Upper lobe of left lung (tissue), 6 donors: ENCODE measurements around the gene GRAMD1A. TPM values are rescaled to one million over a fixed set of nuclear protein-coding genes. Genes with fewer than 3 reads are reported as not detected.

ENCODE experiments used
- ATAC-seq, 2 donors: fragments of 200-7000 bp; cut with Tn5 transposase; one replicate each; pipeline ENCODE4 v1.9.1; 2022; ENCODE audit warnings: mild to moderate bottlenecking in 2 of 2, moderate library complexity in 2 of 2; ENCODE audit not compliant: low FRiP score in 2 of 2
- DNase-seq, 2 donors: peaks; one replicate each; pipeline ENCODE4 v3.0.0-alpha.2; 2019 to 2020
- H3K27ac ChIP-seq, 4 donors: fragments of 200-600 bp; sonication (generic); one replicate each; pipeline ENCODE4 v1.5.1; 2016 to 2019
- H3K27me3 ChIP-seq, 4 donors: fragments of 200-600 bp; sonication (generic); one replicate each; pipeline ENCODE4 v1.5.1; 2017 to 2019
- H3K36me3 ChIP-seq, 4 donors: fragments of 200-600 bp; sonication (generic); one replicate each; pipeline ENCODE4 v1.5.1; 2016 to 2019
- H3K4me1 ChIP-seq, 4 donors: fragments of 200-600 bp; sonication (generic); one replicate each; pipeline ENCODE4 v1.5.1; 2018 to 2019
- H3K4me3 ChIP-seq, 4 donors: fragments of 200-600 bp; sonication (generic); one replicate each; pipeline ENCODE4 v1.5.1; 2017 to 2019; ENCODE audit warnings: mild to moderate bottlenecking in 2 of 4, moderate library complexity in 1 of 4
- H3K9me3 ChIP-seq, 4 donors: fragments of 200-600 bp; sonication (generic); one replicate each; pipeline ENCODE4 v1.5.1; 2018 to 2019
- CTCF ChIP-seq, 6 experiments: fragments of 450-650 bp in 4 of 6; fragments of 200-600 bp in 2 of 6; sonication (generic) in 2 of 6; IDR thresholded peaks; one replicate each; pipeline ENCODE4 v1.5.1; 2016 to 2019; ENCODE audit warnings: antibody characterized with exemption in 6 of 6
- EP300 ChIP-seq, 4 donors: sonication (generic); formaldehyde crosslinking; IDR thresholded peaks; one replicate each; pipeline ENCODE4 v1.5.1; 2017; ENCODE audit warnings: antibody characterized with exemption in 4 of 4, control low read depth in 2 of 4
- POLR2A ChIP-seq, 4 donors: fragments of 450-650 bp; IDR thresholded peaks; one replicate each; pipeline ENCODE4 v1.5.1; 2016 to 2017; ENCODE audit warnings: antibody characterized with exemption in 4 of 4, mild to moderate bottlenecking in 2 of 4
- POLR2AphosphoS5 ChIP-seq, 2 donors: sonication (generic); formaldehyde crosslinking; IDR thresholded peaks; one replicate each; pipeline ENCODE4 v1.5.1; 2017; ENCODE audit warnings: antibody characterized with exemption in 2 of 2
- WGBS, 2 donors: methylation state at CpG; one replicate each; pipeline ENCODE4 v1.1.5; 2017 to 2018; 5-methylcytosine and 5-hydroxymethylcytosine counted together
- total RNA-seq, 6 donors: library from RNA; depleted of rRNA in 4 of 6; stranded (reverse); fragments of >200 nt in 4 of 6; gene quantifications; one replicate each; pipeline versions ENCODE4 v1.1.0 to v1.2.1, GENCODE V29; 2016 to 2021
- donor health status: DM: no; HTN: no; CAD: no; lungs with moderate emphysema.
- donor health status: DM: no; HTN: yes; CAD: no; lungs with severe emphysema.

Gene GRAMD1A
- total RNA-seq, 6 donors from 2014 or later, result 85.1 to 206 (median 119) TPM

DNA sequence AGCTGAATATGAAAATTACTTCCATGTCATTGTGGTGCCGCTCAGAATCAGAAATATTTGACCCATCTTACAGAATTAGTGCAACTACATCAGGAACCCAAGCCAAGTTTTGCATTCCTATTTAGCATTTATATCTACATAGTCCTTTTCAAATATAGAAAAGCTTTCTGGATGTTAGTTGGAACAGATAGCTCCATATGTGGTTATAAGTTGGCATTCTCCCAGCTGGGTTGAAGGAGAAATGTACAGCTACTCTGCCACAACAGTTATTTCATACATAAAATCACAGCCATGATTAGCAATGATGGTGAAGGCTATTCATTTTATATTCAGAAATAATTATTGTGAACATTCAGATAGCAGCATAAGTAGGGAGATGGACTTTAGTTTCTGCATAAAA is 69.6 kb downstream of the GRAMD1A start:
- no peak for ATAC-seq

DNA sequence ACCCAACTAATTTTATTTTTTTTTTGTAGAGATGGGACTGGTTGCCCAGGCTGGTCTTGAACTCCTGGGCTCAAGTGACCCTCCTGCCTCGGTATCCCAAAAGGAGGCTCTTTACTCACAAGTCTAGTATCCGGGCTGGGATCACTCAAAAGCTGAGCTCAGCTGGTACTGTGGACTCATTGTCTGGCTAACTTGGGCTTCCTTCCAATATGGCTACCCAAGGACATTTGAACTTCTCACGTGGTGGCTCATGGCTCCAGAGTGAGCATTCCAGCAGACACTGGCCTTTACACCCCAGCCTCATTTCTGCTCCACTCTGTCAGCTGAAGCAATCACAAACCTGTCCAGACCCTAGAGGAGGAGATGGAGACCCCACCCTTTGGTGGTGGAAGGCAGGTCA is 70.3 kb downstream of the GRAMD1A start:
- 91 to 93% methylated on average over 3 of the region's 3 CpGs for WGBS, 2 donors
- TF ChIP-seq POLR2AphosphoS5 (IDR thresholded peaks at IDR 0.05) (no peak), EP300 (IDR thresholded peaks at IDR 0.05) (no peak), POLR2A (IDR thresholded peaks at IDR 0.05) (no peak), CTCF (IDR thresholded peaks at IDR 0.05) (no peak)
- ATAC-seq, result no peak
- no peak overlapping the region for H3K27ac ChIP-seq
- no peak for DNase-seq
- no peaks in the 10 kb centered on the region for H3K27me3 ChIP-seq
- H3K36me3 ChIP-seq, result no peaks in the 10 kb centered on the region
- H3K4me3 ChIP-seq, result no peak overlapping the region
- H3K4me1 ChIP-seq, result peaks cover 0 to 8% (median 5%) of the 10 kb centered on the region in 4 donors
- H3K9me3 ChIP-seq, result peaks cover 4 to 7% (median 5%) of the 10 kb centered on the region in 4 donors

More for the DNA sequence above, 69.6 kb downstream of the GRAMD1A start:
- Histone ChIP-seq H3K27ac (no peak overlapping the region), H3K27me3 (no peaks in the 10 kb centered on the region), H3K4me1 (peaks cover 0 to 8% (median 5%) of the 10 kb centered on the region in 4 donors), H3K36me3 (no peaks in the 10 kb centered on the region), H3K9me3 (peaks cover 4 to 7% (median 5%) of the 10 kb centered on the region in 4 donors), H3K4me3 (no peak overlapping the region)
- no peak for DNase-seq
- TF ChIP-seq POLR2A (IDR thresholded peaks at IDR 0.05) (no peak), POLR2AphosphoS5 (IDR thresholded peaks at IDR 0.05) (no peak), CTCF (IDR thresholded peaks at IDR 0.05) (no peak), EP300 (IDR thresholded peaks at IDR 0.05) (no peak)
- WGBS, 2 donors, result 82 to 83% methylated on average over 1 of the region's 1 CpG

GRCh38 chr19:35073516-35073915 is 73.4 kb downstream of the GRAMD1A start:
- peak in 1 of 2 donors; percentile 2 for ATAC-seq
- H3K4me3 ChIP-seq, result no peak overlapping the region
- TF ChIP-seq POLR2AphosphoS5 (IDR thresholded peaks at IDR 0.05) (no peak), EP300 (IDR thresholded peaks at IDR 0.05) (no peak), POLR2A (IDR thresholded peaks at IDR 0.05) (no peak), CTCF (IDR thresholded peaks at IDR 0.05) (no peak)
- 83 to 88% methylated on average over 9 to 10 of the region's 10 CpGs for WGBS, 2 donors
- no peaks in the 10 kb centered on the region for H3K36me3 ChIP-seq
- peaks cover 4 to 7% (median 5%) of the 10 kb centered on the region in 4 donors for H3K9me3 ChIP-seq
- peak in 1 of 2 donors; percentile 63 for DNase-seq
- H3K27ac ChIP-seq, result no peak overlapping the region
- no peaks in the 10 kb centered on the region for H3K27me3 ChIP-seq
- no peaks in the 10 kb centered on the region for H3K4me1 ChIP-seq

DNA sequence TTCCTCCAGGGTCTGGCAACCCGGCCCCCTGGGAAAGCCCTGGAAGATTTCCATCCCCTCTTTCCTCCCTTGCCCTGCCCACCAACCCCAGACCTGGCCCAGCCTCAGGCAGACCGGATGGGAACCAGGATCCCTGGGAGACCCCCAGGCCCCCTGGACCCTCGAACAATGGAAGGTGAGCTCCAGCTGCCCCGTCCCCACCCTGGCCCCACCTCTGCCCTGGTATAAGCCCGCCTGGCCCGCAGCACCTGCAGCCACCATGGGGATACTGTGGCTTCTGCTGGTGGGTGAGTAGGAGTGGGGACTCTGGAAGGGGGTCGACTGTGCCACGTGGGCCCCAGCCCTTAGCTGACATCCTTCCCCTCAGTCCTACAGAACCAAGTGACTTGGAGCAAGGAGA is 73.8 kb downstream of the GRAMD1A start:
- Histone ChIP-seq H3K4me1 (no peaks in the 10 kb centered on the region), H3K27me3 (no peaks in the 10 kb centered on the region), H3K9me3 (peaks cover 4 to 7% (median 5%) of the 10 kb centered on the region in 4 donors), H3K27ac (no peak overlapping the region), H3K36me3 (no peaks in the 10 kb centered on the region), H3K4me3 (no peak overlapping the region)
- no peak for TF ChIP-seq POLR2A (IDR thresholded peaks at IDR 0.05)
- TF ChIP-seq CTCF (IDR thresholded peaks at IDR 0.05), result no peak
- no peak for TF ChIP-seq POLR2AphosphoS5 (IDR thresholded peaks at IDR 0.05)
- TF ChIP-seq EP300 (IDR thresholded peaks at IDR 0.05), result no peak
- ATAC-seq (no peak), DNase-seq (peak in 1 of 2 donors; percentile 41)
- 80 to 82% methylated on average over 3 to 8 of the region's 8 CpGs for WGBS, 2 donors
